GM21515 (cell line): ENCODE data around the gene NFIA.

ENCODE experiments used
- ATAC-seq: cut with Tn5 transposase; IDR thresholded peaks from one replicate; pipeline ENCODE4 v1.9.1; 2021; ENCODE audit not compliant: unreplicated experiment

The NFIA gene

DNA sequence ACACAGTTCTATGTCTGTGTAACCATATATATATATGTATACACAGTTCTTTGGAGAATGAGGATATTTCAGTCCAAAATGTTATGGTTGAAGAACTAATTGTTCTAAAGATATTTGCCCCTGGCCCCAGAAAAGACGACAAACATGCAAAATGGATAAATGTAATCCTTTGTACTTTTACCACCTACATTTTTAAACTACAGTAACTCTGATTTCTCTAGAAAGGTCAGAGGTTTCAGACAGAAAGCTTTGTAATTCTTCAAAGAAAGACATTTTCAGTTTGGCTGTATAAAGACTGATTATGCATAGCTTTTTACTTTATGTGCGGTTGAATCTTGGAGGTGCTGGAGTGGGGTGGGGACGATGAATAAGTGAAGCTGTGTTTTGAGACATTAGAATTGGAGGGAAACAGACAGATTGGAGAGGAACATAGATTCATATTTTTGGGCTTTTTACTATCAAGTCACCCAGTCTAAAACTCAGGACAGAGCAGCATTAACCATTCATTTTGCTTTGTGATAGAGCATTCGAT, 16.6 kb downstream of the NFIA start:
- ATAC-seq, result no peak

DNA sequence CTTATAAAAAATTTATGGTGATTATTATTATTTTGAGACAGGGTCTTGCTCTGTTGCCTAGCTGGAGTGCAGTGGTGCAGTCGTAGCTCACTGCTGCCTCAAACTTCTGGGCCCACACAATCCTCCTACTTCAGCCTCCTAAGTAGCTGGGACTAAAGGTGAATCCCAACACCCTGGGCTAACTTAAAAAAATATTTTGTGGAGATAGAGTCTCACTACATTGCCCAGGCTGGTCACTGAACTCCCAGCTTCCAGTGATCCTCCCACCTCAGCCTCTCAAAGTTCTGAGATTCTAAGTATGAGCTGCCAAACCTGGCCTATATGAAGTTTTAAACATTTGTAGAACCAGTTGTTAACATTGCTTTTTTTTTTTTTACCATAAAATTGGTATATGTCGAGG, 18.2 kb downstream of the NFIA start:
- no peak for ATAC-seq

DNA sequence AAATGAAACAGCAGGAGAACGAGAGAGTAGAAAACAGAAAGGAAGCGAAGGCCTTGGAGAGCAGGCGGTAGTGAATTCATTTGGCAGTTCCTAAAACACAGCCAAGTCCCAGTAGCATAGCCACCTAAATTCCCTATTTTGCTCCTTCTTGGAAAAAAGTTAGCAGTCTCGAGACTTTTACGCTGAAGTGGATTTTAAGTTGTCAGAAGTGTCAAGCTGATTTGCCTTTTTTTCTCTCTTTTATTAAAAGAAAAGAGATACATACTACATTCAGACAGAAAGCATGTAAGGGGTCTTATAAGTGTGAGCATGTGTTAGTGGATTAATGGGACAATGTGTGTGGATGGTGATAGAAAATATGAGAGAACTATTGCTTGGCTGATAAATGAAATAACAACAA, 19.2 kb downstream of the NFIA start:
- ATAC-seq, result no peak

DNA sequence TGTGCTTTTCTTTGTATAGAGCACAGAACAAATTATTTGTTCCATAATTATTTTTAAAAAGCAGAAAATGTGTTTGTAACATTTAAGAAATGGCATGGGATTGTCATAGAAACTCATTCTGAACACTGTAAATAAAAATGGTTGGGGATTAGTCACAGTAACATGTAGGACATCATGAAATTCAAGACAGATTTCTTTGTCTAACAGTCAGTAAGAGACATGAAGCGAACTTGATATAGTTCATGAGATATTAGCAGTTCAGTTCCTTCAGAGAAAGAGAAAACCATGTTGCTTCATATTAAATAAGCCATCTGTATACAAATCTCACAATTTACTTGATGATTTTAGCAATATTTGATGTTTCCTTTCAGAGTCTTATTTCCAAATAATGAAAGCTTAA, 19.7 kb downstream of the NFIA start:
- ATAC-seq, result no peak

DNA sequence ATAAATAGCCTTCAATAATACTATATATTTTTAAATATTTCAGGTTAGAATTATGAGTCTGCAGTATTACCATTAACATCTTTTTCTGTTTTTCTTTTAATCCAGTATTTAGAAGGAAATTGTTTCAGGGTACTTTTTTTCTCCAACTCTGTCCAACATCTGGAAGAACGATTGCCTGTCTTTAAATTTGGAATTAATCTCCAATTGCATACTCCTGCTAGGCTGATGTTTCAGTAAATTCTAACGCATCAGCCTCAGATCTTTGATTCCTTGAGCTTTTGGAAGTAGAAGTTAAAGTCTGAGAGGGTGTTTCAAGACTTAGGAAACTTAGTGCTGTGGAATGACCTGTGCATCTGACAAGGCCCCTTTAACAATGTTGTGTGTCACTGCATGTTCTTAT, 20.3 kb downstream of the NFIA start:
- ATAC-seq, result no peak

DNA sequence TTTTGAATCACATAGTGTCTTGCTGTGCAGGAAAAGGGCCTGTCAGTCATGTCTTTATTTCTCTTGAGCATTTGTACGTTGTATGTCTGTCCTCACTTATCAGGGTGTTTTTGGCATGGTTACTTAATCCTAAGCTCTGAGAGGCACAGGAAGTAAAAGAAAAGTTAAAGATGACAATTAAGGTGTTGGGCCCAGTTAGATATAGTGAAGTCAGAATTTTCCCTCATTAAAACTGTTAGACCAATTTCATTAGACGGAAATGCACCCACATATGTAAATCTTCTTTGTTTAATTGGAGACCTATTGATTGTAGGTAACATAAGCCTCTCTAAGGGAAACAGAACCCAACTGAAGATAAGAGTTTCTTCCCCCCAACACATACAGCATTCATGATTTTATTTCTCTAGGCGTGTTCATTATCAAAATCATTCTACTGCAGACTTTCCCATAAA, 21.9 kb downstream of the NFIA start:
- ATAC-seq, result no peak

DNA sequence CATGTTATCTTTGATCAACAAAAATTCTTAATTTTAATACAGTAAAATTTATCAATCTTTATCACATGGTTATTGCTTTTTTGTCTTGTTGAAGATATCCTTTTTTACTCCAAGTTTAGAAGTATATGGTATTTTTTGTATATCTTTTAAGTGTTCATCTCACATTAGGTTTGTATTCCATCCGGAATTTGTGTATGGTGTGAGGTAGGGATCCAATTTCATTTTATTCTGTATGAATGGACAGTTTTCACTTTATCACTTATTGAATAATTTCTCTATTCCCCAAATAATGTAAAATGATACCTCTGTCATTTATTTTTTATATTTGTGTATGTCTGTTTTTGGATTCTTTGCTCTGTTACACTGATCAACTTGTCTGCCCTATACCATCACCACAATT, 25.3 kb downstream of the NFIA start:
- ATAC-seq, result no peak

DNA sequence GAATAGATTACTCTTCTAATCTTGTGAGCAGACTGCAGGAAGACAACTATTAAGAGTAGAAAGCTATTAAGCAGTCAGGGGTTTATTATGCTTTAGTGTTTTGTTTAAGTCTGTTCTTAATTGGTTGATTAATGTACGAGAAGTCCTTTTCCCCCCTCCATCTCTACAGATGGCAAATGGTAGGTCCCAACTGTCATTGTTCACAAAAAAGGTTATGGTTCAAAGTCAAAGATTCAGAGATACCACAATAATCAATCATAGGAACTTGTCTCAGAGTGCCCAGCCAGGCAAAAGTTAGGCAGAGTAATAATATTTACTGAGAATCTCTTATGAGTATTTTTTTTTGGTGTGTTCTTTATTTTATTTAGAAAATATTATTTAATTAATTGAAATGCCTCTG, 26.8 kb downstream of the NFIA start:
- no peak for ATAC-seq

DNA sequence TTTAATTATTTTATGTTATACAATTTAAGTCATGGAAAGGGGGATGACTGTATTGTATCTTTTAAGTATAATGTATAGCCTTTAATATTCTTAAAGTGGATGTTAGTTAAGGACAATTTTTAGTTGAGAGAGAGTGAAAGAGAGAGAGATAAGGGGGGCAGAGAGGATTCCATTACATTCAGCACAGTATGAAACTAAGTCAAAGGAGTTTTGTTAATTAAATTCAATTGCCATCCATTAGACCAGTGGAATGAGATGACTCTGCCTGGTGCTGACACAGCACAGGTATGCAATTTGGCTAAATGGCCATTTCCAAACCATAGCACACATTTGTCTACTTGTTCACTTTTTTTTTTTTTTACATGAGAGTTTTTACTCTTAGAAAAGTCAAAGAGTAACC, 27.5 kb downstream of the NFIA start:
- ATAC-seq, result no peak

DNA sequence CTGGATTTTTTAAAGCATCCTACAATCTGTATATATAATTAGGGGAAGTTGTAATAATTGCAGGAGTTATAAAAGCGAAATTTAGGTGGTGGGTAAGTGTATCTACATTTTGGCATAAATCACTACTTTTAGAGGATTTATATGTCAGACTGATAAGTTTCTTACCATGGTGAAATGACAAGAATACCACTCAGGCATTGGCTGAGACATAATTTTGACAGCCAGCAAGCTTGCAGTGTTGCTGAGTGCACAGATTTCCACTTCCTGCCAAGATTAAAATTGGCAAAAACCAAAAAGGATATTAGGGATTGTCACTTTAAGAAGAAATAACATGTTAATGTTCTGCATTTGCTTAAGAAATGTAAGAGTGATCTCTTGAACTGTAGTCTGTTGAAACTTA, 28.2 kb downstream of the NFIA start:
- ATAC-seq, result no peak

DNA sequence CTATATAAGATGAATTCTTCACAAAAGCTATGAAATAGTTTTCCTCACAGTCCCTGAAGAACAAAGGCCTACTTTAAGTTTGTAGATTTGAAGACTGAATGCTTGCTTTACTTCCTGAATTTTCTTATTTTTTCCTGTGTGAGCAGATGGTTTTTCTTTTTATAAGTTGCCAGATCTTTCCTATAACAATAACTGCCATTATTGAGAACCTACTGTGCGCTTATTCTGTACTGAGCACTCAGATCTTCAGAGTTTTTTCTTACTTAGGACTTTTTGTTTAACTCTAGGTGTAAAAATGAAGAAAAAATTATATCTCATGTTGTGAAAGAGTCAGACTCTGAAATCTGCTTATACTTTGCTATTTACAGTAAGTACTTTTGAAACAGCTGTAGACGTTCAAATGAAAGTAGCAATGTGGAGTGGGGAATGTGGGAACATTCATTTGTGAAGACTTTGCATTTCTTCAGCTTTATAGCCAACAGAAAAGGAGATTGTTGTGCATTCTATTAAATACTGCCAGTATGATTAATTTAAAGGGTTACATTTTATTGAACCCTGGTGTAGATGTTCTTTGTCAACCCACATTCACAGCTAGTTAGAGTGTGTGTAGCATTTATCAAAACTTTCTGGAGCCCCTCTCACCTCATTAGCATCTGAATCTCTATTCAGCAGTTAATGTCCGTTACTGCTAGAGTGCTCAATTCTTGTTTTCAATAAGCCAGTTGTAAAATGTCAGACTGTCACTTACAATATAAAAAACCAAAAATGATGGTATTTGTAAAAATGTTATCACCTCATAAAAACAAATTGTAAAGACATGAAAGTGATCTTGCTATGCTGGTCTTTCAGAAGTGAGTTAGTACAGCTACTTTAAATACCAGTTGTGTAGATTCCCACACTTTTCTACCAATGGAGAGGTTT, 29.0 kb downstream of the NFIA start:
- no peak for ATAC-seq

DNA sequence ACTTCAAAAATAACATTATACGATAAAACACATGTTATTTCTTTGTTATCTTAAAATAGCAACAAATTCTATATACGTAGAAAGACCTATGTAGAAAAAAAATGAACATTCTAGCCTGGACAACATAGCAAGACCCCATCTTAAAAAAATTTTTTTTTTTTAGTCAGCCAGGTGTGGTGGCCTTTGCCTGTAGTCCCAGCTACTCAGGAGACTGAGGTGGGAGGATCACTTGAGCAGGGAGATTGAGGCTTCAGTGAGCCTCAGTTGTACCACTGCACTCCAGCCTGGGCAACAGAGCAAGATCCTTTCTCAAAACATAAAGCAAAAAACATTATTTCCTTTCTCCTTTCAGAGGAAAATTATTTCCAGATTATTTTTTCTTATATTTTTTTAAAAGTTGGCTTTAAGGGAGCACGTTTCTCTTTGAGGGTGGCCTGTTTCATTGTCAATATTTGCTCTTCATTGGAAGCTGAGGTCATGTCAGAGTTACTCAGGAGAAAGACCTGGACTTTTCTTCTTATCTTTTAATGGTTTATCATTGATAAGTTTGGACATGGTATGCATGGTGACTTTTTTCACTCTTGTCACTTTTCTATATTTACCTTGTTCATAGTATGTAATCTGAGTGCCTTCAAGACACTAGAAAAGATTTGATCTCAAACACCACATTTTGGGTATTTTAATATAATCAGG, 32.0 kb downstream of the NFIA start:
- no peak for ATAC-seq

DNA sequence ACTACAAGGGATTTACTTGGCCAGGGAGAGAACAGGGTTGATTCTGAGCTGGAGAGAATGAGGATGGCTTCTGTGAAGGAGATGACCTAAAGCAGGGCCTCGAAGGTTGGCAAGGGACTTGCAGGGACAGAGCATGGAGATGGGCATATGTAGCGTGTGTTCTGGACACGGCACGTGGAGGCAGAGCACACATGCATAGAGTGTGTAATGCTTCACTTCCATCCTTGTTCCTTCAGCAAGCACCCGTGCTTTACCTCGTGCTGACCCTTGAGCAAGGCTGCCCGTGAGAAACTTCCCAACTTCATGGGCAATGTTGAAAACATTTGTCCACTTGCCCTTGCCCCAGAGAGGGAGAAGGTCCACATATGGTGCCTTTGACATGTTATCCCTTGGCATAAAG, 33.1 kb downstream of the NFIA start:
- no peak for ATAC-seq

DNA sequence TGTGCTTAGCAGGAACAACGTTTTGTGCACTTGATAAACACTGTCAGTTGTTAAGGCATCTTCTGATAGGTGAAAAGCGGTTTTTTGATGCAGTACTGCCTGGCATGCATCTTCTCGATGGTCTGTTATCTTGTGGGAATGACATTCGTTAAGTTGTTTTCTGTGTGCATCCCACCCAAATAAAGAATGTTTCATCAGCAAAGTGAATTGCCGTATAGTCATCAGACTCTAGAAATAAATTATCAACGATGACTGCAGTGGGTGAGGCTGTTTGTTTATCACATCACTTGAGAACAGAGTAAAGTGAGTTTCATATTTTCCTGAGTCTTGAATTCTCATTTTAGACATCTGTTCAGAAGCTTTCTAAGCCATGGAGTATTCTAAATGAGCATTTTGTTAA, 34.1 kb downstream of the NFIA start:
- no peak for ATAC-seq

DNA sequence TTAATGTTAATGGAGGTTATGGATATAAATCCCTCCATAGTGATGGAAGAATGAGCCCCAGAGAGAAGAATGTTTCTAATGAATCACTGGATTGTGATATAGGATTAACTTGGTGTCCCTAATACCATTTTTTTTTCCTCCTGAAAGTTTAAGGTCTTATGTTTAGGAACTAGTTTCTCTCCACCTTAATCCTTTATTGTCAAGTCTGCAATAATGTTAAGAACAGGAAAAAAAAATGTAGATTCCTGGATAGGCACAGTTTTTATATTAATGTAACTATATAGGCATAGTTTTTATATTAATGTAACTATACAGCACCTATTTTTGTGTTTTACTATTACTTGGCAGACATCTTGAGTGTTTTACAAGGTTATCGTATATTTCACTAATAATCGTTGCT, 34.9 kb downstream of the NFIA start:
- no peak for ATAC-seq

DNA sequence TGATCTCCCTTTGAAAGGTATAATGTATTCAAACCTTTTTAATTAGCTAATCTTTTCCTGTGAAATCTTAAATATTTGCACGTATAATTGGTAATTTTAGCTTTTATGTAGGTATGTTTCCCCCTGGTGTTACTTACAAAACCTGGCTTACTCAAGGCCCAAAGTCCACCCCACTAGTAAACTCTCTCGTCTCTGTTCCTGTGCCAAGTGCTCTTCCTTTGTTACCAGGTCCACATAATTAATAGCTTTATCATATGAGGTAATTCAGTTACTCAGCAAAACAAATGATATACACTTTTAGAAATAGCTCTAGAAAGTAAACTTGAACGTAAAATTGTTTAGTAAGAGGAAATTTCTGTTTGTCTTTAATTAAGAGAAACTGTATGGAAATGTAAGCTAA, 36.7 kb downstream of the NFIA start:
- ATAC-seq, result no peak

DNA sequence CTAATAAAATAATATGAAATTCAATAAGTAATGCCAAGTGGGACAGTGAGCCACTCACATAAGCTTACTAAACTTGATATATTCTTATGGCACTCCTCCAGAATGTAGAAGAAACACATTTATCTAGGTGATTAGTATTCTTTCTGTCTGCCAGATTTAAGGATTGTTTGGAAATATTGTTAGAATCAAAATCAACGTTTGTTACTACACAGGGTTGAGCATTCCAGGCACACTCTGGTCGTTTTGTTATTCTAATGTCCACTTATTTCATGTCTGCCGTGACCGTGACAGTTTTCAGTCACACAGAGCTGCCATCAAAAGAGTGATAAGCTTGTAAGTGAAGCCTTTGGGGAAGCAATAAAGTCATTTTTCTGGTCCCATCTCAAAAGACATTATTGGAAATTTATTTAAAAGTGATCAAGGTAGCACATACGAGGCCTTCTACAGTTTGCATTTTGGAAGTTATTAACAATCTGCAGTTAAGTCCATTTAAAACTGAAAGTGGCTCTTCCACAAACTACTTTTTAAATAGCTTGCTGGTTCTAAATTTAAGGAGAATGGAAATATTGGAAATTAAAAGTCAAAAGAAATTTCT, 38.0 kb downstream of the NFIA start:
- no peak for ATAC-seq

DNA sequence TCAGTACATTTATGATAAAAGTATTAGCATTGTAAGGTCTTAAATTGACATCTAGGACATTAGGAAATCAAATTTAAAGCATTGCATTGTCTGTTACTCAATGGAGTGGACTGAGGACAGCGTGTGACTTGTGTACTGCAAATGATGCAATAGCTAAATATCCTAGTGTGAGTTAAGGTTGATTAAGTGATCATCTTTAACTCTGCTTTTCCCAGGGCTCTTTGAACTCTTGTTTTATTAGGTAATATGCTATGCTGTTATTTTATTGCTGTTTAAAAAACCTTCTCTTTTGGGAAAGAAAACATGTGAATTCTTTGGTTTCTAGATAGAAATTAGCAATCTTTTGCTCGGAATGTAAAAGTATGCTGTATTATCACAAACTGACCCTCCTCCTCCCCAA, 38.6 kb downstream of the NFIA start:
- no peak for ATAC-seq

DNA sequence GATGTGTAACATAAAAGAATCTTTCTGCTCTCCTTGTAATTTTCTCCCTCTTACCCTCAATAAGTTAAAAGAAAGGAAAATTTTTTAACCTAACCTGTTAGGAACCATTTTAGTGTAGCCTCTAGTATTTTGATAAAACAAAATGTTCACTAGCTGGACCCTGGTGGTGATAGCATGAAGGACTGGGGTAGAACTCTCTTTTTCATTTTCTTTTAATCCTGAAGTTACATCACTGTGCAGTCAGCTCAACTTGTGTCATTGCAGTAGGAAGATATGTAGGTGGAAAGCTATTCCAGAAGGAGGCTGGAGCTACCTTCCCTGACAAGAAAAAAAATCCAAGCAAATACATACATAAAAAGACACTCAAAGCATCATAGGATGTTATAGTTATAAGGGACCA, 39.3 kb downstream of the NFIA start:
- no peak for ATAC-seq

DNA sequence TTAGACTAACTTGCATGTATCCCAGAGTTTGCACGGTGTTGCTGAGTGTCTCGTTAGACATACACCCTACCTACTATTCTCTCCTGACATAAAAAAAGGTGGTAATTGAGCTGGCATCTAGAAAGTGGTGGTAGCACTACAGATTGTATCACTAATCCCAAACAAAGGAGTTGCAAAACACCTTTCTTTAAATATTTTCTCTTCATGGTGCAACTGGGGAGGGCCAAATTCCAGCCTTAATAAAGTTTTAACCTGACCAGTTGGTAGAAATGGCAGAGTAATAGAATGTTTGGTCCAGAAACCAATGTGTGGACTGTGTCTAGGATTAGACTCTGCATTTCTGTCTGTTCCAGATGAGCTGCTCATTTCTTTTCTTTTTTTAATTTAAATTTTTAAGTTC, 40.0 kb downstream of the NFIA start:
- ATAC-seq, result no peak

DNA sequence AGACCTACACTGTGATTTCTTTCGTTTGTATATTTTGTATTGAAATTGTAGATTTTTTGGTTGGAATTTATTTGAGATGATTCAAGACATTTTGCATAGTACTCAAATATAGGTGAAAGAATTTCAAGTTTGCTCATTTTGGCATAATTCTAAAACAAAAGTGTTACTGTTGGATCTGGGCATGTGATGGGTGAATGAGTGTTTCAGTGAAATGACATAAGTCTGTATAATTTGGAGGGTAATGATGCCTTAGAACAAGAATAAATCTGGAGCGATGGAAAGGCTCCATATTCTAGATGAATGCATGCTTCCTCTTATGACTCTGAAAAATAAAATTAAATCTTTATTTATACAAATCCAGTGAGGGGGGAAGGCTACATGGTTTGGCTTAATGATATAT, 41.0 kb downstream of the NFIA start:
- no peak for ATAC-seq

DNA sequence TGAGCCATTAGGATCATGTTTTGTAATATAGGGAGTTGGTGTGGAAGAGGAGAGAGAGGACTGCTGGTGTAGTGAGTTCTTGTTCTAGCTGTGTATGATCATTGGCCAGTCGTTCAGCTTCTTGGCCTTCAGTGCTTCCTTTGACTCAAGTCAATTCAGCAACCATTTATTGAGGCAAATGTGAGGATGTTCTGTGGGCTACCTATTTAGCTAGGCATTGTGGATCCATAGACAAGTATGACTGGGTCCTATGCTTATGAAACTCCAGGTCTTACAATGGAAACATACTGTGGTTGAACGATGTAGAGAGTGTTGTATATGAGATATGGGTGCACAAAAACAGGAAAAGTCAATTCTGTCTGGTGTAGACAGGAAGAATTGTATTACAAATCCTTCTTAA, 41.7 kb downstream of the NFIA start:
- ATAC-seq, result no peak
